H1 (cell line): ENCODE data around the gene PCDHGA7. TPM values are rescaled to one million over a fixed set of nuclear protein-coding genes. Genes with fewer than 3 reads are reported as not detected.

Experiments used
- RAD21 ChIP-seq, 2 experiments: IDR thresholded peaks in 1 of 2; conservative IDR thresholded peaks in 1 of 2; 2 replicates each; pipeline ENCODE4 v1.6.1; 2011; ENCODE audit warnings: low read depth in 2 of 2, low read length in 2 of 2, improper control_type of control experiment in 1 of 2, inconsistent platforms in 1 of 2, mild to moderate bottlenecking in 1 of 2, moderate library complexity in 1 of 2
- polyA plus RNA-seq, 7 experiments: library from polyadenylated mRNA; depleted of rRNA in 3 of 7; stranded (reverse) in 5 of 7; unstranded in 2 of 7; fragments of >200 nt in 5 of 7; fragments of 200-250 nt in 2 of 7; gene quantifications; 1 replicate in 5 of 7; 2 replicates in 1 of 7; 4 replicates in 1 of 7; pipeline versions ENCODE4 v1.2.1 to v1.2.3, GENCODE V29; 2011 to 2013; ENCODE audit warnings: missing spikeins in 2 of 7, mixed read lengths in 2 of 7
- total RNA-seq: library from RNA; stranded (reverse); fragmentation: NEBNext Ultra II Directional; extraction: Animal tissue kit (Norgen Biotek cat#: 25700); gene quantifications from 2 replicates; pipeline ENCODE4 v1.2.1, GENCODE V29; 2021

Gene PCDHGA7
- total and polyA plus RNA-seq, 2 of the 8 experiments (the other 6 are each of a cell fraction or from before 2014, with no cell fraction given) = 0.39 to 1.1 TPM

DNA sequence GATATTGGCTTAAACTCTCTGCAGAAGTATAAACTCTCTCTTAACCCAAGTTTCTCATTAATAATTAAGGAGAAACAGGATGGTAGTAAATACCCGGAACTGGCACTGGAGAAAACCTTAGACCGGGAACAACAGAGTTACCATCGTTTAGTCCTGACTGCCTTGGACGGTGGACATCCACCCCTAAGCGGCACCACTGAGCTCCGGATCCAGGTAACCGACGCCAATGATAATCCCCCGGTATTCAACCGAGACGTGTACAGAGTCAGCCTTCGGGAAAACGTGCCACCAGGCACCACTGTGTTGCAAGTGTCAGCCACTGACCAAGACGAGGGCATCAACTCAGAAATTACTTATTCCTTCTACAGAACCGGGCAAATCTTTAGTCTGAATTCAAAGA lies 16.1 kb downstream of the PCDHGA7 start (continued):
- no peak for TF ChIP-seq RAD21 (IDR thresholded peaks at IDR 0.05 in 1 of 2, conservative IDR thresholded peaks at IDR 0.05 in 1 of 2; ENCODE audit: low read depth in 2 of 2, low read length in 2 of 2)
